HG03045 (cell line): ENCODE results near the gene RPUSD2.

Source experiments
- ATAC-seq: cut with Tn5 transposase; IDR thresholded peaks from one replicate; pipeline ENCODE4 v1.9.1; 2021; ENCODE audit warnings: mild to moderate bottlenecking, moderate library complexity; ENCODE audit not compliant: unreplicated experiment

RPUSD2 gene

GRCh38 chr15:40569129-40569953, at the start of gene RPUSD2:
TSS of gene RPUSD2 (plus strand) at chr15:40569299. CDS start at chr15:40569338, 39 bp downstream.
- peak; percentile 55 for ATAC-seq

GRCh38 chr15:40523611-40524010, 45.5 kb upstream of the RPUSD2 start:
- no peak for ATAC-seq

- ATAC-seq, result no peak
Observed at GRCh38 chr15:40525855-40526254, 43.2 kb upstream of the RPUSD2 start.

GRCh38 chr15:40528801-40529200, 40.3 kb upstream of the RPUSD2 start:
- ATAC-seq, result no peak

- no peak for ATAC-seq
Observed at GRCh38 chr15:40533763-40534364, 35.2 kb upstream of the RPUSD2 start.

GRCh38 chr15:40534371-40534770, 34.7 kb upstream of the RPUSD2 start:
- no peak for ATAC-seq

GRCh38 chr15:40536501-40536900, 32.6 kb upstream of the RPUSD2 start:
- ATAC-seq, result no peak

GRCh38 chr15:40538976-40539375, 30.1 kb upstream of the RPUSD2 start:
- ATAC-seq, result no peak

GRCh38 chr15:40543082-40543481, 26.0 kb upstream of the RPUSD2 start:
- ATAC-seq, result no peak

GRCh38 chr15:40543631-40544294, 25.3 kb upstream of the RPUSD2 start:
- ATAC-seq, result peak; percentile 58

- no peak for ATAC-seq
Observed at GRCh38 chr15:40545457-40545856, 23.6 kb upstream of the RPUSD2 start.

- ATAC-seq, result no peak
Observed at GRCh38 chr15:40548610-40549009, 20.5 kb upstream of the RPUSD2 start.

- ATAC-seq, result no peak
Observed at GRCh38 chr15:40549894-40550293, 19.2 kb upstream of the RPUSD2 start.

- peak; percentile 59 for ATAC-seq
Observed at GRCh38 chr15:40550341-40551037, 18.6 kb upstream of the RPUSD2 start.

- no peak for ATAC-seq
Observed at GRCh38 chr15:40554161-40554525, 15.0 kb upstream of the RPUSD2 start.

GRCh38 chr15:40555876-40556275, 13.2 kb upstream of the RPUSD2 start:
- ATAC-seq, result no peak

- ATAC-seq, result no peak
Observed at GRCh38 chr15:40558952-40559742, 10.0 kb upstream of the RPUSD2 start.

GRCh38 chr15:40562691-40563090, 6.4 kb upstream of the RPUSD2 start:
- ATAC-seq, result no peak

GRCh38 chr15:40563426-40563825, 5.7 kb upstream of the RPUSD2 start:
- no peak for ATAC-seq

GRCh38 chr15:40564591-40565332, 4.3 kb upstream of the RPUSD2 start, which contains the start of gene CCDC32:
TSS of gene CCDC32 (minus strand) at chr15:40565042. CDS start at chr15:40563015, 2,027 bp downstream.
- ATAC-seq, result peak; percentile 97
